ENCODE results near the gene FLNB. TPM values are rescaled to one million over a fixed set of nuclear protein-coding genes. Genes with fewer than 3 reads are reported as not detected.
"Not testable (repeated sequence)": the region's sequence is repeated elsewhere in the genome, so short reads cannot be mapped to it uniquely, and the experiment has no call there.

The FLNB gene
- total RNA-seq, 1 experiment from 2014 or later, result 207 TPM

- DNase-seq (ENCODE audit: low read depth in 1 of 2, low spot score in 2 of 2), result no peak
Observed at GRCh38 chr3:57986261-57986660, 22.0 kb upstream of the FLNB start.

GRCh38 chr3:57989198-57989597, 19.0 kb upstream of the FLNB start:
- not testable (repeated sequence) for H3K36me3 ChIP-seq; H3K27ac ChIP-seq; H3K4me3 ChIP-seq; DNase-seq (ENCODE audit: low read depth in 1 of 2, low spot score in 2 of 2); H3K27me3 ChIP-seq (replicated peaks); H3K9me3 ChIP-seq (replicated peaks); H3K4me1 ChIP-seq (replicated peaks)

More at GRCh38 chr3:57986261-57986660, 22.0 kb upstream of the FLNB start:
- Histone ChIP-seq H3K36me3 (no peaks in the 10 kb centered on the region), H3K27me3 (replicated peaks) (no peaks in the 10 kb centered on the region), H3K27ac (no peak overlapping the region), H3K4me1 (replicated peaks) (peaks cover 33% of the 10 kb centered on the region), H3K9me3 (replicated peaks) (no peaks in the 10 kb centered on the region), H3K4me3 (no peak overlapping the region)

GRCh38 chr3:57989646-57990045, 18.6 kb upstream of the FLNB start:
- H3K36me3 ChIP-seq, result no peaks in the 10 kb centered on the region
- no peaks in the 10 kb centered on the region for H3K27me3 ChIP-seq (replicated peaks)
- H3K4me3 ChIP-seq, result no peak overlapping the region
- peaks cover 4% of the 10 kb centered on the region; the same call in 1 of the 2 replicates for H3K4me1 ChIP-seq (replicated peaks)
- H3K9me3 ChIP-seq (replicated peaks), result no peaks in the 10 kb centered on the region
- H3K27ac ChIP-seq, result no peak overlapping the region
- DNase-seq (ENCODE audit: low read depth in 1 of 2, low spot score in 2 of 2), result no peak

- no peak overlapping the region for H3K27ac ChIP-seq
- H3K9me3 ChIP-seq (replicated peaks), result no peaks in the 10 kb centered on the region
- H3K36me3 ChIP-seq, result no peaks in the 10 kb centered on the region
- H3K4me1 ChIP-seq (replicated peaks), result peaks cover 4% of the 10 kb centered on the region; the same call in 1 of the 2 replicates
- DNase-seq (ENCODE audit: low read depth in 1 of 2, low spot score in 2 of 2), result no peak
- no peaks in the 10 kb centered on the region for H3K27me3 ChIP-seq (replicated peaks)
- no peak overlapping the region for H3K4me3 ChIP-seq
Observed at GRCh38 chr3:57992452-57993213, 15.6 kb upstream of the FLNB start.

- Histone ChIP-seq H3K4me1 (replicated peaks) (peaks cover 20% of the 10 kb centered on the region), H3K9me3 (replicated peaks) (no peaks in the 10 kb centered on the region), H3K36me3 (no peaks in the 10 kb centered on the region), H3K27me3 (replicated peaks) (no peaks in the 10 kb centered on the region), H3K4me3 (no peak overlapping the region), H3K27ac (peak overlapping the region; percentile 31)
- peak in 1 of 2 experiments; percentile 23 for DNase-seq (ENCODE audit: low read depth in 1 of 2, low spot score in 2 of 2)
Observed at GRCh38 chr3:57998366-57999283, 9.6 kb upstream of the FLNB start.

GRCh38 chr3:57999417-58000115, 8.7 kb upstream of the FLNB start:
- Histone ChIP-seq H3K9me3 (replicated peaks) (no peaks in the 10 kb centered on the region), H3K36me3 (no peaks in the 10 kb centered on the region), H3K27ac (peak overlapping the region; percentile 31; the same call in 1 of the 2 replicates), H3K27me3 (replicated peaks) (no peaks in the 10 kb centered on the region), H3K4me3 (no peak overlapping the region), H3K4me1 (replicated peaks) (peaks cover 20% of the 10 kb centered on the region)
- no peak for DNase-seq (ENCODE audit: low read depth in 1 of 2, low spot score in 2 of 2)

GRCh38 chr3:58000306-58001085, 7.7 kb upstream of the FLNB start:
- no peak overlapping the region for H3K4me3 ChIP-seq
- no peak overlapping the region for H3K27ac ChIP-seq
- no peaks in the 10 kb centered on the region for H3K27me3 ChIP-seq (replicated peaks)
- no peaks in the 10 kb centered on the region for H3K9me3 ChIP-seq (replicated peaks)
- H3K4me1 ChIP-seq (replicated peaks), result peaks cover 29% of the 10 kb centered on the region
- no peaks in the 10 kb centered on the region for H3K36me3 ChIP-seq
- no peak for DNase-seq (ENCODE audit: low read depth in 1 of 2, low spot score in 2 of 2)

- no peaks in the 10 kb centered on the region for H3K36me3 ChIP-seq
- no peak for DNase-seq (ENCODE audit: low read depth in 1 of 2, low spot score in 2 of 2)
- peaks cover 35% of the 10 kb centered on the region for H3K4me1 ChIP-seq (replicated peaks)
- H3K27me3 ChIP-seq (replicated peaks), result no peaks in the 10 kb centered on the region
- no peak overlapping the region for H3K4me3 ChIP-seq
- no peak overlapping the region for H3K27ac ChIP-seq
- no peaks in the 10 kb centered on the region for H3K9me3 ChIP-seq (replicated peaks)
Observed at GRCh38 chr3:58001086-58001467, 7.1 kb upstream of the FLNB start.

GRCh38 chr3:58001979-58002378, 6.2 kb upstream of the FLNB start:
- no peak for DNase-seq (ENCODE audit: low read depth in 1 of 2, low spot score in 2 of 2)
- no peaks in the 10 kb centered on the region for H3K36me3 ChIP-seq
- no peak overlapping the region for H3K4me3 ChIP-seq
- peaks cover 35% of the 10 kb centered on the region for H3K4me1 ChIP-seq (replicated peaks)
- H3K9me3 ChIP-seq (replicated peaks), result no peaks in the 10 kb centered on the region
- H3K27ac ChIP-seq, result no peak overlapping the region
- H3K27me3 ChIP-seq (replicated peaks), result no peaks in the 10 kb centered on the region

- DNase-seq (ENCODE audit: low read depth in 1 of 2, low spot score in 2 of 2), result no peak
- Histone ChIP-seq H3K27ac (no peak overlapping the region), H3K9me3 (replicated peaks) (no peaks in the 10 kb centered on the region), H3K4me1 (replicated peaks) (peaks cover 37% of the 10 kb centered on the region), H3K27me3 (replicated peaks) (no peaks in the 10 kb centered on the region), H3K36me3 (no peaks in the 10 kb centered on the region), H3K4me3 (no peak overlapping the region)
Observed at GRCh38 chr3:58003093-58003492, 5.1 kb upstream of the FLNB start.

- peaks cover 15% of the 10 kb centered on the region for H3K36me3 ChIP-seq
- H3K4me3 ChIP-seq, result no peak overlapping the region
- no peaks in the 10 kb centered on the region for H3K9me3 ChIP-seq (replicated peaks)
- peak; percentile 47 to 67 for DNase-seq (ENCODE audit: low read depth in 1 of 2, low spot score in 2 of 2)
- no peaks in the 10 kb centered on the region for H3K27me3 ChIP-seq (replicated peaks)
- peaks cover 20% of the 10 kb centered on the region for H3K4me1 ChIP-seq (replicated peaks)
- H3K27ac ChIP-seq, result peak overlapping the region; percentile 86
Observed at GRCh38 chr3:58004973-58005372, 3.2 kb upstream of the FLNB start.

- H3K27me3 ChIP-seq (replicated peaks), result no peaks in the 10 kb centered on the region
- H3K4me3 ChIP-seq, result no peak overlapping the region
- H3K27ac ChIP-seq, result peak overlapping the region; percentile 86
- H3K36me3 ChIP-seq, result peaks cover 17% of the 10 kb centered on the region
- H3K9me3 ChIP-seq (replicated peaks), result no peaks in the 10 kb centered on the region
- H3K4me1 ChIP-seq (replicated peaks), result peaks cover 24% of the 10 kb centered on the region
- peak; percentile 50 to 56 for DNase-seq (ENCODE audit: low read depth in 1 of 2, low spot score in 2 of 2)
Observed at GRCh38 chr3:58005669-58006068, 2.6 kb upstream of the FLNB start.

- no peak for DNase-seq (ENCODE audit: low read depth in 1 of 2, low spot score in 2 of 2)
- H3K4me1 ChIP-seq (replicated peaks), result peaks cover 34% of the 10 kb centered on the region
- H3K27me3 ChIP-seq (replicated peaks), result no peaks in the 10 kb centered on the region
- H3K4me3 ChIP-seq, result no peak overlapping the region
- no peaks in the 10 kb centered on the region for H3K9me3 ChIP-seq (replicated peaks)
- no peak overlapping the region for H3K27ac ChIP-seq
- H3K36me3 ChIP-seq, result peaks cover 27% of the 10 kb centered on the region
Observed at GRCh38 chr3:58006661-58007060, 1.6 kb upstream of the FLNB start.
